Measurements from ENCODE around the gene TOGARAM2.
A peak's percentile ranks its signal among the peaks of the same experiment; 100 is the strongest.

The TOGARAM2 gene

DNA sequence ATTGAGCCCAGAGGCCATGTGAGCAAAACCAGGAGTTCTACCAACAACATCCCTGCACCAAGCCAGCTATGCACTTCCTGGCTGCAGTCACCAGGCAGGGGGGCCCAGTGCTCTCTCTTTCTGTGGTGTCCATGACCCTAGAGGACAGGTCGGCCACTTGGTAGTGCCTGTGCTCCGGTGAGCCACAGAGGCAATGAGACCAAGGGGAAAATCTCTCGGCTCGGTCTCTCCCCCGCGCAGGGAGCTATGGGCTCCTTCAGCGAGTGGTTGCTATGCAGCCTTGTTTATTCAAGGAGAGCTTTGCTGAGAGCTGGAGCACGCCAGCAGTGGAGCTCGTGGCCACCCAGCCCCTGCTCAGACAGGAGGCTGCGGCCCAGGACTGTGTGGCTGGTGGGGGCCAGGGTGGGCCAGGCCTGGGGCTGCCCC, at the start of gene TOGARAM2:
TSS of gene TOGARAM2 (plus strand) at position 283 of the 426 bp plus-strand sequence. CDS start 13,537 bp downstream, outside the sequence.
- DNase-seq: no peak

DNA sequence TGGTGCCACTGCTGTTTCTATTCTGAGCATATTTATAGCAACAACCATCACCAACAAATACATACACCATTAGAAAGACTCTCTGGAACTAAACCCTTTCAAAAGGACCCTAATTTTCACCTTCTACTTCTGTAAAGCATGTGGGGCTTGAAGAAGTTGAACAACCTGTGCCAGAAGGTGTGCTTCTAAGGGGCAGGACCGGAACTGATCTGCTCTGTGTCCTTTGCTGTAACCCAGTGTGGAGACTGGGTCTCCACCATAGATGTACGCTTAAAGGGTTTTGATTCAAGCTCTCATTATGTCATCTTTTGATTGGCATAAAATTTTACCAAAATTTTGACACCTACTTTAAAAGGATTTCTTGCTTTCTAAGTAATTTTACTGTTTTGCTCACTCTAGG, 46.3 kb upstream of the TOGARAM2 start:
- no peak for DNase-seq

DNA sequence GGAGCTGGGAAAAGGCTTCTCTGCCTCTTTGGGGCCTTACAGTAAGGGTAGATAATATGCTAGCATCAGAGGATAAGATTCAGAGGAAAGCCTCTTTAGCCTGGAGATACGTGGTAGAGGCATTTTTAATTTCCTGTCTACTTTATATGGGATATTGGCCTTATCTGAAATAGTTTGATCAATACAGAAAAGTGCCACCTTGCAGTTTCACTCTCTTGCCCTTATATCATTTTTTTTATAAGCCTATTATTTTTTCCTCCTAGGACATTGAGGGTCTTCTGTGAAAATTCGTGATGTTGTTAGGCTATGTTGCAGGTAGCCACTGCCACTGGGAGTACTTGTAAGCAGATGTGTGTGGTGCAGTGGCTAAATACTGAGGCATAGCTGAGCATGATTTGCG, 40.1 kb upstream of the TOGARAM2 start:
- DNase-seq: no peak

DNA sequence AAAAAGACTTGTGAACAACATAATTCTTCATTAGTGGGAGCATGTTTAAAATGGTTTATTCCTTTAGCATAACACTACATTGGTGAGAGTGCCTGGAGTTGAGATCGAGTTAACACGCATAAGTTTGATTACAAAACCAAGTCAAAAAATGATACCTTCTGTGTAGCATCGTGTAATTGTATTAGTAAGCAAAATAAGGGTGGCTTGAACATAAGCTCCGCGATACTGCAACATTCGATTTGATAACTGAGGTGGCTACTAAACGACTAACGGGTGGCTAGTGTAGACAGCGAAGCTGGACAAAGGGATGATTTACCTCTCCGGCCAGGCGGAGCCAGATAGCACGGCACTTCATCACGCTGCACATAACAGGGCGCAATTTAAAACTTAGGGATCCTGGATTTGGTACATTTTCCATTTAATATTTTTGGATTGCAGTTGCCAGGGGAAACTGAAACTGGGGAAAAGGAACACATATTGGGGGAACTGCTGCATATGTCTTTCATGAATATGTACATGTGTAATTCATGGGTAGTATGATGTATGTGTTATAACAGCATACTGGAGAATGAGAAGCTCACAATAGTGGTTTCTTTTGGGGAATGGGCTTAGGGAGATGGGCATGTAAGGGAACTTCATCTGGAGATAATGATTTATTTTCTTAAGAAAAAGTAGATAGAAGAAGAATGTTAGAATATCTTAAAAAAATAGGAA, 36.4 kb upstream of the TOGARAM2 start:
- no peak for DNase-seq

DNA sequence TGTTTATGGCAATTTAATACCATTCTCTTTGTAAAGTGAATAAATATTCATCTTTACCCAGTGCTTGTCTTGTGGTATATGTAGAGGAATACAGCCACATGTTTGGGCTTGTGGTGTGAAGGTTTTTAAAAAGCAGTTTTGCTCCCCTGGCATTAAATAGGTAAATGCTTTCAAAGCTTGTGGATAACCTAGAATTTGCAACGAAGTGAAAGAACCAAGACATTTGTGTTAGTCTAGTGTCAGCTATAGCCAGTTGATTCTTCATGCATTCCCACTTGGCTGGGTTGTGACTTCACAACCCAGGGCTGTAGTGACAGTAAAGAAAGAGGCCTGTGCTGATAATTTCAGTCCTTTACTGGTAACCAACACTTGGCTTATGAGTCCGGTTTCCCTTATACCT, 32.9 kb upstream of the TOGARAM2 start:
- no peak for DNase-seq

DNA sequence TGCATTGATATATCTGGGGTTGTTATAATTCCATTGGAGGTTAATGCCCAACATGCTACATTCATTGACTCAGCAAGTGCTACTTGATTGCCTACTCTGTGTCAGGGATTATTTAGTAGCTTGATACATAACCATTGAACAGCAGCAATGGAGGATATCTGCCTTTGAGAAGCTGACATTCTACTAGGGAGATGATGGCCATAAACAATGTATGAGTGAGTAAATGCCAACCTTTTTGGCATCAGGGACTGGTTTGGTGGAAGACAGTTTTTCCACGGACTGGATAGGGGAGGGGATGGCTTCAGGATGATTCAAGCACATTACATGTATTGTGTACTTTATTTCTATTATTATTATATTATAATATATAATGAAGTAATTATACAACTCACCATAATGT, 31.9 kb upstream of the TOGARAM2 start:
- no peak for DNase-seq

DNA sequence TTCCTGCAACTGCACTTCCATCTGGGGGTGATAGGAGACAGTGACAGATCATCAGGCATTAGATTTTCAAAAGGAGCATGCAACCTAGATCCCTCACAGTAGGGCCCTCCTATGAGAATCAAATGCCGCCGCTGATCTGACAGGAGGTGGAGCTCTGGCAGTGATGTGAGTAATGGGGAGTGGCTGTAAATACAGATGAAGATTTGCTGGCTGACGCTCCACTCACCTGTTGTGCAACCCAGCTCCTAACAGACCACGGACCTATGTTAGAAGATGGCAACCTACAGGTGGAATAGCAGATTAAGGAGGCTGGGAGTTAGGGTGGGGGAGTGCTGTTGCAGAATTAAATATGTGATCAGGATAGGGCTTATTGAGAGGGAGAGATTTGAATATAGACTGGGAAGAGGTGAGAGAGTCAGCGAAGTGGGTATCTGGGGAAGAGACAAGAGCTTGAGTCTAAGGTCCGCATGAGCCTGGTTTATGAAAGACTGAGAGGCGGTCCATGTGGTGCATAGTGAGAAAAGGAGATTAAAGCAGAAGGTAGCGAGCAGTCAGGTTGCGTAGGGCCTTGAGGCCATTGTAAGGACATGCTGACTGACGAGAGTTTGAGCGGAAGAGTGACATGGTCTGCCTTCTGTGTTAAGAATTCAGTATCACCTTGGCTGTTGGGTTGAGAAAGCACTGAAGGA, 31.3 kb upstream of the TOGARAM2 start:
- DNase-seq: no peak

DNA sequence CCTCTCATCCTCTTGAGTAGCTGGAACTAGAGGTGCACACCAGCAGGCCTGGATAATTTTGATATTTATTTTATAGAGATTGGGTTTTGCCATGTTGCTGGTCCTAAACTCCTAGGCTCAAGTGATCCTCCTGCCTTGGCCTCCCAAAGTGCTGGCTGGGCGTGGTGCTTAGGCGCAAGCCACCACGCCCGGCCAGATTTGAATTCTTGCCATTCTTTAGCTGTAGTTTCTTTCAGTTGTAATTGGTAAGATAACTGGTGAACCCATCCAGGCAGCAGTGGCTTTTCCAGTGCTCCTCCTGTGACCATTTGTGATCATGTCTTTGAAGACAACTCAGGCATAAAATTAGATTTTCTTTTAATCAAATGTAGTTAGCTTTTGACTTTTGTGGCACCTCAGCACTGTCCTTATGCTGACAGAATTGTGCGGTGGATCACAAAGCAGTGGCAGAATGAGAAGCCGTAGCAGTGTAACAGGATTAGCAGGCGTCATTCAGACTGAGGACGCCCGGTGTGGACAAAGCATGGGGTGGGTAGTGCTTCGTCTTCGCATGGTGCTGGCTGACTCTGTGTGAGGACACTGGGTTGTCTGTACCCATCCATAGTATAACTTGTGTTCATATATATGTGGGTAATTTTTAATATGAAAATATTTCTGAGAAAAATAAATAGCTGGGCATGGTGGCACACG, 30.0 kb upstream of the TOGARAM2 start:
- DNase-seq: no peak

DNA sequence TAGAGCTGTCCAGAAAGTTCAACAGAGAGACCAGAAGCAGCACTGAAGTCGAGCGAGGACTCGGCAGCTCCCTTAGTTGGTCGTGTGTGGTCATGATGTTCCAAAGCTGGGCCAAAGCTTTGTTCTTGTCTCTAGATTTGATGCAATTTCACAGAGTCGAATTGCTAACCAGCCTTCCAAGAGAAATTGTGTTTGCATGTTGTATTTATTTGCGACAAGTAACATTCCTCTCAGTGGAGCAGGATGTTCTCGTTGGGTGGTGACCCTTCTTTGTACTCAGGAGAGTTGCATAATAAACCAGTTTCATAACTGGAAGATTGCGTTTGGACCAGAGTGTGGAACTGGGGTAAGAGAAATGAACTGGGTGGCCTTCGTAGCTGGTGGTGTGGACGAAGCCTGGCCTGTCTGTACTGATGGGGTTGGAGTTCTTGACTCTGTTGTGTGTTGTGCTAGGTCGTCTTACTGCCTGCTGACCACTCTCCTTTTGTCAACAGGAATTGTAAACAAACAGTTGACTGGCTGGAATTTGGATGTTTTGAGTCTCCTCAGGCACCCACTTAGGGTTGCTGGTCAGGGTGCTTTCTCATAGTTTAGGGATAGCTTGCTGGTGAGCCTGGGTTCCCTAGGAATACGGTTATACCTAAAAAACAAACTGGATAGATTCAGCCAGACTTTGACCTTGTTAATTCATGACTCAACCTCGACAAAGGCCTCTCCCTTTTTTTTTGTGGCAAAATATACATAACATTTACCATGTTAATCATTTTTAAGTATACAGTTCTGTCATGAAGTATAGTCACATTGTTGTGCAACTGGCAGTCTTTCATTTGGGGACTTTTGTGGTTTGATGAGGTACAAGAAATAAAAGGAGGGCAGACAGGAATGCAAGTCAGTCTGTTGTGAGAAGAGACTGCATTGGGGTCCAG, 28.9 kb upstream of the TOGARAM2 start:
- no peak for DNase-seq

DNA sequence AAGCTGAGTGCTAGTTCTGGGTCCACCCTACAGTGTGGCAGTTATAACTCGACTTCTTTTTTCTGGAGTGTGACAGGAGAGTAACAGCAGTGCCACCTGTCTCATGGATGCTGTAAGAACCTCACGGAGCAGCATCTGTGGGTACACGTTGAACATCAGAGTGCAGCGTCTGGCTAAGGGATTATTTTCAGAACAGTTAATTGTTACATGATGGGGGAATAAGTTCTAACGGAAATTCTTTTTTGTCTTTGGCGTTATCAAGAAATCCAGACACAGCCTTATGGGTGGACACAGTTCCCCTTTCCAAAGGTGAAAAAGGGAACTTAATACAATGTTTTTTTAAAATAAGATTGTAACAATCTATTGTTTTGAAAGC, 28.3 kb upstream of the TOGARAM2 start:
- DNase-seq: no peak

DNA sequence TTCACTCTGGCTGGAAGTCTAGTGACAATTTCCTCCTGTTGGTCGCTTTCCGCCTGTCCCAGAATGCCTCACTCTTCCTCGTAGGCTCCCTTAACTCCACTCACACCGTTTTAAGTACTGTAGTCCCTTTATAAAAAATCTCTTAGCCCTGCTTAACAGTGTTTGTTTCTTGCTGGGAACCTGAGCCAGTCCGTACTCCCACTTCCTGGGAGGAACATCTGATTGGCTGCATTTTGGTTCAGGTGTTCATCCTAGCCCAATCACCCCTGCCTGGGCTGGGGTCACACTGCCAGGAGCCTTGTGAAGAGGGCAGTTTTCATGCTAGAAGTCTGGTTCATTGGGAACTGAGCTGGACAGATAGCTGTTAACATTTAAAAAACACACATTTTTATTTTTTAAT, 25.6 kb upstream of the TOGARAM2 start:
- no peak for DNase-seq

DNA sequence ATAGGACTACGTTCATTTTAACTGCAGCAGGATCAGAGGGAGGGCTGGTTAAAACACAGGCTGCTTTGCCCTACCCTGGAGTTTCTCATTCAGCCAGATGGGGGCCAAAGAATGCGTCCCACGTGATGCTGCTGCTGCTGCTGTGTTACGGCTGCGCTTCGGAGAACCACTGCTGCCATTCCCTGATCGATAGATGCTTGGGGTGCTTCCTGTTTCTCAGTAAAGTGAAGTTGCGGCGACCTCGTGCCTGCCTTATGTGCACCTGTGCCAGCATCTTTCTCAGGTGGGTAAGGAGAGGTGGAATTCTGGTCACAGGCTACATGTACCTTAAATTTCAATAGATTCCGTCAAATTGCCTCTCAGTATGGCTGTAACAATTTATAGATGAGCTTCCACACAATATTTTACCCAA, 24.7 kb upstream of the TOGARAM2 start:
- peak; percentile 25 for DNase-seq

DNA sequence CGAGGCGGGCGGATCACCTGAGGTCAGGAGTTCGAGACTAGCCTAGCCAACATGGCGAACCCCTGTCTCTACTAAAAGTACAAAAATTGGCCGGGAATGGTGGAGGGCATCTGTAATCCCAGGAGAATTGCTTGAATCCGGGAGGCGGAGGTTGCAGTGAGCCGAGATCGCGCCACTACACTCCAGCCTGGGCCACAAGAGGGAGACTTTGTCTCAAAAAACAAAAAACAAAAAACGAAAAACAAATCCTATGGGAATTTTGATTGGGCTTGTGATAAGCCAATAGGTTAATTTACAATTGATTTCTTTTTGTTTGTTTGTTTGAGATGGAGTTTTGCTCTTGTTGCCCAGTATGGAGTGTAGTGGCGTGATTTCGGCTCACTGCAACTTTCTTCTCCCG, 24.2 kb upstream of the TOGARAM2 start:
- no peak for DNase-seq

DNA sequence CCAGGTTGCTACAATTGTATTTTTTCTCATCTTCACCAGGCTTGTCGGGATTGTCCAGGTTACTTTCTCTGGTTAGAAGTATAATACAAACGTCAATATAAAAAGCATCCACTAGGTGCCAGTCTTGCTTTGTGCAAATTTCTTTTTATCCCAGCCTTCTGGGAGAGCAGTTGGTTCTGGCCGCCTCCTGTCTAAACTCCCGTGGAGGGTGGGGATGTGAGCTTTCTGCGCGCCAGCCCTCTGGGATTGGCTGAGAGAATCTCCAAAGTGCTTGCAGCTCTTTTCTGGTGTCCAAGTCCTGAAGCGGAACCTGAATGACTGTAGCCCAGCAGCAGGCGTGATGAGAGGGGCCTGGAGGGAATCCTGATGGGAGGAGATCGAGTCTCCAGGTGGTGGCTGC, 22.4 kb upstream of the TOGARAM2 start:
- peak; percentile 65 for DNase-seq

DNA sequence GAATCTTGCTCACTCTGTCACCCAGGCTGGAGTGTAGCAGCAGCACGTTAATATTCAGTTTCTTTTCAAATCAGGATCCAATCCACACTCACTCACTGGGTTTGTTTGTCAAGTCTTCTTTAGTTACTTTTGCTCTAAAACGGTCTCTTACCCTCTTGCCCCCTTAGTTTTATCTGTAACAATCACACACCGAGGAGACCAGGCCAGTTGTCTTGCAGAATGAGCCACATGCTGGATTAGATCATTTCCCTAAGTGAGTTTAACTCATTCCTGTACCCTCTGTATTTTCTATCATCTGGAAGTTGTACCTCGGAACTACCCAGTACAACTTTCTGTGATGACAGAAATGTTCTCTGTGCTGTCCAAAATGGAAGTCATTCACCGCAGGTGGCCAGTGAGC, 20.7 kb upstream of the TOGARAM2 start:
- no peak for DNase-seq

DNA sequence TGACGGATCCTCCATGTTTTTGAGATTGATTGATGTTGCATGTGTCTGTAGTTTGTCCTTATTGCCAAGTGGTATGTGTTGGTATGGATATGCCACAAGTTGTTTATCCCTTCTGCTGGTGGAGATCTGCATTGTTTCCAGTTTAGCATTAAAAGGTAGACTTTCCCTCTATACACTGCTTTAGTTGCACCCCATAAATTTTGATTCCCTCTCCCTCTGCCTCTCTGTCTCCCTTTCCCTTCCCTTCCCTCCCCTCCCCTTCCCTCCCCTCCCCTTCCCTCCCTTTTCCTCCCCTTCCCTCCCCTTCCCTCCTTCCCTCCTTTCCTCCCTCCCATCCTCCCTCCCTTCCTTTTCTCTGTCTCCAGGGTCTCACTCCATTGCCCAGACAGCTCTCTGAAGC, 18.6 kb upstream of the TOGARAM2 start:
- DNase-seq: no peak

DNA sequence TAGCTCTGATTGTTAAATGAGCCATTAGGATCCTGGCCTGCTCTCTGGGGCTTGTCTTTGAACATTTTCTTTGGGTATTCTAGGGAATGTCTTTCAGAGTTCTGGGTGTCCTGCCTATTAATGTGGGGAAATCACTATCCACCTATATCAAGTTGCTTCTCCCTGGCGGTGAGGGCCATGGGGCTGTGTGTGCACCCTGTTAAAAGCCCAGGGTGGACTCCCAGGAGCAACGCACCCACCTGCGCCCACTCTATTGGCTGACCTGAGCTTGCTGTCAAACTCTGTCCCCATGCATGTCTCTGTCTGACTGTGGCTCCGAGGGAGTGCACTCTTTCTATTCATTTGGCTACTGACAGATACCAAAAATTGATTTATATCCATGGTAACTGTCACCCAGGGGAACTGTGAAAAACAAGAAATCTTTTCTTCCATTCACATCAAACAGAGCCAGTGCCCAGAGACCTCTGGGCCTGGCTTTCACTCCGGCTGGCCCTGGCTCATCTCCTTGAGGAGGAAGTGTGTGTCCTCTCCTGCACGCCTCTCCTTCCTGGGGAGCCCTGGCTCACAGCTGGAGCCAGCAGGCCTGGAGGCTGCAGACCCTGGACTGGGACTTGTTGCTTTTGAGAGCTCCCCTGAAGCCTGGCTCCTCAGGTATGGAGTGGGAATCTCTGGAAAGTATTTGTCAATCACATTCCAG, 10.5 kb upstream of the TOGARAM2 start:
- no peak for DNase-seq

DNA sequence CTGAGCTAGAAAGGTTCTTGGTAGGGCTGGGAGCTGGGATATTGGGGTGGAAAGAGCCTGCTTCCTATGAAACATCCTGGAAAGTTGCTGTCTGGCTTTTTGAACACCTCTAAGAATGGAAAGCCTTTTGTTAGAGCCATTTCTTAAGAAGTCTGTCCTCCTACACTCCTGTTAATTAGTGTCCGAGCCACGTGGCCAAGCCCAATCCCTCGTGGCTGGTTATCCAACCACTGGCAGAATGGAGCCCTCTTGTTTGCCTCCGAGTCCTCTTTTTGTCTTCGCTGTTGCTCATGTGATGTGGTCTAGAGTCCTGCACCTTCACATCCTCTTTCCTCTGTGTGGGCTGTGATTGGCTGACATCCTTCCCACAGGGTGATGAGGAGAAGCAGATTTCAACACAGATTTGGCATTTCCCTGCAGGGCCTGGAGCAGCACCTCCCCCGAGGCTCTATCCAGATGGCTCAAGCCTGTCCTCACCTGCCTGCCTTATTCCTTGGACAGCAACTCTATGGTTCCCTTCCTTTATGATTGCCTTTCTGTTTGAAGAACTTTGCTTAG, 8.2 kb upstream of the TOGARAM2 start:
- DNase-seq: no peak

DNA sequence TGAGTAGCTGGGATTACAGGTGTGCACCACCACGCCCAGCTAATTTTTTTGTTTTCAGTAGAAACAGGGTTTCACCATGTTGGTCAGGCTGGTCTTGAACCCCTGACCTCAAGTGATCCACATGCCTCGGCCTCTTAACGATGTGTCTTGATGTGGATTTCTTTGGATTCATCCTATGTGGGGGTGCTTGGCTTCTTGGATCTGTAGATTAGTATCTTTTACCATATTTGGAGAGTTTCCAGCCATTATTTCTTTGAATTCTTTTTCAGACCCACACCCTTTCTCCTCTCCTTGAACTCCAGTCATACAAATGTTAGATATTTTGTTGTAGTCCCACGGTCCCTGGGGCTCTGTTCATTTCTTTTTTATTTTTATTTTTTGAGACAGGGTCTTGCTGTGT, 6.8 kb upstream of the TOGARAM2 start:
- no peak for DNase-seq

DNA sequence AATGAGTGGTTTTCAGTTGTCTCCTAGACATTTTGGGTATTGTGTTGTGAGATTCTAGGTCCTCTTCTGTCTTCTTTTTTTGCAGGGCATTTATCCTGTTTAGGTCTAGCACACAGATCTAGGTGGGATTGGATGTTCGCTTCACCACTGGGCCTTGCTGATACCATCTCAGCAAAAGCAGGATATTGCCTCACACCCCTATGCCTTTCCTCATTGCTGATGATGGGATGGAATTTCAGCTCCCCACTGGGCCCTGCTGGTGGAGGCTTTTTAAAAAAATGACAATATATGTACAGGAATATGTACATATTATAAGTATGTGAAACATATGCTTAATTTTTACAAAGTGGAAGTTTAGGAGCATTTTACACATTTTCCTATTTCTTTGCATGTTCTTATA, 5.4 kb upstream of the TOGARAM2 start:
- no peak for DNase-seq

DNA sequence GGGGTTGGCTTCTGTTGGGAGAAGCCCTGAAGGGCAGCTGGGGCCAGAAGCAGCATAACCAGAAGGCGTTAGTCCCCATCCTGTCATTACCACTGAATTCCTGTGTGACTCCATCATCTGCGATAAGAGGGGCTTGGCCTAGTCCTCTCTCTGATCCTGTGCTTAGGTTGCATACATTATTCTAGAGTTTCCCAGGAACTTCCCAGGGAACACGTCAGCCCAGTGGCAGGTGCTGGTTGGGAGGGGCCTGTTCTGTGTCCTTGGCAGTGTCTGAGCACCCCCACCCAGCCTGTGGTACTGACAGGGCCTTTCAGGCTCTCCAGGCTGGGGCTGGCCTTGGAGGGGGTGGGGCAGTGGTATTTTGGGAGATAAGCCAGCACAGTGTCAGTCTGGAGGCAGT, 4.5 kb upstream of the TOGARAM2 start:
- DNase-seq: no peak

Measured in DMS 273 treated with DMSO at 0.1 percent for 48 hours (cell line).